ENCODE measurements around the gene PSTPIP2.

Gene PSTPIP2

GRCh38 chr18:45958027-45958426 lies 114.0 kb downstream of the PSTPIP2 start:
- Histone ChIP-seq H3K4me1 (ENCODE audit: control insufficient read depth, low read length) (no peaks in the 10 kb centered on the region), H3K4me2 (ENCODE audit: low read length) (no peak overlapping the region), H4K20me1 (ENCODE audit: control insufficient read depth, insufficient read depth, low read depth, low read length) (no peaks in the 10 kb centered on the region), H3K27me3 (ENCODE audit: control insufficient read depth, low read length) (no peaks in the 10 kb centered on the region), H3K9me2 (replicated peaks; ENCODE audit: control insufficient read depth, low read length) (no peaks in the 10 kb centered on the region), H3K27ac (ENCODE audit: low read depth, low read length) (no peak overlapping the region), H3K79me2 (ENCODE audit: control insufficient read depth, low read length) (peaks cover 15% of the 10 kb centered on the region), H3F3A (ENCODE audit: control insufficient read depth, insufficient read depth) (no peaks in the 10 kb centered on the region), H3K4me3 (ENCODE audit: low read length) (no peak overlapping the region), H3K36me3 (ENCODE audit: control insufficient read depth, low read length) (peaks cover 21% of the 10 kb centered on the region), H3K9me3 (ENCODE audit: control insufficient read depth, insufficient read depth, low read length) (no peaks in the 10 kb centered on the region)
- TF ChIP-seq CTCF (IDR thresholded peaks at IDR 0.05; ENCODE audit: low read depth, low read length, poor library complexity, severe bottlenecking) (no peak), EZH2phosphoT487 (IDR thresholded peaks at IDR 0.05; ENCODE audit: borderline replicate concordance, low read length) (no peak)

GRCh38 chr18:45957100-45957499 lies 115.0 kb downstream of the PSTPIP2 start:
- Histone ChIP-seq H3K9me2 (replicated peaks; ENCODE audit: control insufficient read depth, low read length) (no peaks in the 10 kb centered on the region), H3K4me1 (ENCODE audit: control insufficient read depth, low read length) (no peaks in the 10 kb centered on the region), H3K4me2 (ENCODE audit: low read length) (no peak overlapping the region), H3K27me3 (ENCODE audit: control insufficient read depth, low read length) (no peaks in the 10 kb centered on the region), H3K79me2 (ENCODE audit: control insufficient read depth, low read length) (peaks cover 15% of the 10 kb centered on the region), H3F3A (ENCODE audit: control insufficient read depth, insufficient read depth) (no peaks in the 10 kb centered on the region), H3K9me3 (ENCODE audit: control insufficient read depth, insufficient read depth, low read length) (no peaks in the 10 kb centered on the region), H3K36me3 (ENCODE audit: control insufficient read depth, low read length) (peaks cover 27% of the 10 kb centered on the region), H4K20me1 (ENCODE audit: control insufficient read depth, insufficient read depth, low read depth, low read length) (no peaks in the 10 kb centered on the region), H3K4me3 (ENCODE audit: low read length) (no peak overlapping the region), H3K27ac (ENCODE audit: low read depth, low read length) (no peak overlapping the region)
- TF ChIP-seq CTCF (IDR thresholded peaks at IDR 0.05; ENCODE audit: low read depth, low read length, poor library complexity, severe bottlenecking) (no peak), EZH2phosphoT487 (IDR thresholded peaks at IDR 0.05; ENCODE audit: borderline replicate concordance, low read length) (no peak)

- Histone ChIP-seq H3K79me2 (ENCODE audit: control insufficient read depth, low read length) (peaks cover 7% of the 10 kb centered on the region), H3K27me3 (ENCODE audit: control insufficient read depth, low read length) (no peaks in the 10 kb centered on the region), H4K20me1 (ENCODE audit: control insufficient read depth, insufficient read depth, low read depth, low read length) (no peaks in the 10 kb centered on the region), H3K4me1 (ENCODE audit: control insufficient read depth, low read length) (no peaks in the 10 kb centered on the region), H3K36me3 (ENCODE audit: control insufficient read depth, low read length) (peaks cover 34% of the 10 kb centered on the region), H3K4me2 (ENCODE audit: low read length) (no peak overlapping the region), H3K4me3 (ENCODE audit: low read length) (no peak overlapping the region), H3K9me2 (replicated peaks; ENCODE audit: control insufficient read depth, low read length) (no peaks in the 10 kb centered on the region), H3K27ac (ENCODE audit: low read depth, low read length) (no peak overlapping the region), H3K9me3 (ENCODE audit: control insufficient read depth, insufficient read depth, low read length) (no peaks in the 10 kb centered on the region), H3F3A (ENCODE audit: control insufficient read depth, insufficient read depth) (no peaks in the 10 kb centered on the region)
- no peak for TF ChIP-seq CTCF (IDR thresholded peaks at IDR 0.05; ENCODE audit: low read depth, low read length, poor library complexity, severe bottlenecking)
- TF ChIP-seq EZH2phosphoT487 (IDR thresholded peaks at IDR 0.05; ENCODE audit: borderline replicate concordance, low read length): no peak
These were observed 117.8 kb downstream of the PSTPIP2 start for GRCh38 chr18:45954070-45954934.
